Ishikawa (cell line): ENCODE results near the gene EIF4G2.
A peak's percentile ranks its signal among the peaks of the same experiment; 100 is the strongest.

ENCODE experiments used
- CEBPB ChIP-seq: IDR thresholded peaks from 2 replicates; pipeline ENCODE4 v1.6.1; 2012
- CREB1 ChIP-seq: IDR thresholded peaks from 2 replicates; pipeline ENCODE4 v1.6.1; 2012; ENCODE audit warnings: low read depth
- EGR1 ChIP-seq: IDR thresholded peaks from 2 replicates; pipeline ENCODE4 v1.6.1; 2012
- EP300 ChIP-seq: IDR thresholded peaks from 2 replicates; pipeline ENCODE4 v1.6.1; 2012; ENCODE audit warnings: borderline replicate concordance
- FOXM1 ChIP-seq: IDR thresholded peaks from 2 replicates; pipeline ENCODE4 v1.6.1; 2012; ENCODE audit warnings: low read depth, borderline replicate concordance
- MAX ChIP-seq: IDR thresholded peaks from 2 replicates; pipeline ENCODE4 v1.6.1; 2012
- NFIC ChIP-seq: IDR thresholded peaks from 2 replicates; pipeline ENCODE4 v1.6.1; 2012
- RAD21 ChIP-seq: IDR thresholded peaks from 2 replicates; pipeline ENCODE4 v1.6.1; 2012; ENCODE audit warnings: low read depth
- TAF1 ChIP-seq: IDR thresholded peaks from 2 replicates; pipeline ENCODE4 v1.6.1; 2012; ENCODE audit warnings: low read depth, mild to moderate bottlenecking
- TCF12 ChIP-seq: IDR thresholded peaks from 2 replicates; pipeline ENCODE4 v1.6.1; 2012; ENCODE audit warnings: low read depth
- TEAD4 ChIP-seq: IDR thresholded peaks from 2 replicates; pipeline ENCODE4 v1.6.1; 2012
- USF1 ChIP-seq: IDR thresholded peaks from 2 replicates; pipeline ENCODE4 v1.6.1; 2012
- YY1 ChIP-seq: IDR thresholded peaks from 2 replicates; pipeline ENCODE4 v1.6.1; 2012; ENCODE audit warnings: low read depth
- ZBTB7A ChIP-seq: IDR thresholded peaks from 2 replicates; pipeline ENCODE4 v1.6.1; 2012; ENCODE audit warnings: low read depth
- TF ChIP-seq, protein P1 (sequence below): IDR thresholded peaks from 2 replicates; pipeline ENCODE4 v1.6.1; 2012; ENCODE audit warnings: low read depth, mild to moderate bottlenecking

The EIF4G2 gene

DNA sequence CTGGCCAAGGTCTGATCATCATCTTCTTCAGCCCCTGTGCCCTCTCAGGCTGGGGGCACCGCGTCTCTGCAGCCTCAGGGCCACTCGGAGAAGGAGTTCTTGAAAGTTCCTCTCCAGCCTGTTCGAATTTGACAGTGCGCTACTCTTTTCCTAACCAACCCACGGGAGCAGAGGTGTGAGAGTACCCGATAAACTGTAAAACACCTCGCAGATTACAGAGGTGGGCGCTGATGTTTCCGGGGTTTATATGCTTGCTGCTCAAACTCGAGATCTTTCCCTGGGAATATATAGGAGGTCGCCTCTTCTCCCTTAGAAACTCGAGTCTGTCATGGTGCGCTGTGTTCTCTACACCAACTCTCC, 57.2 kb downstream of the EIF4G2 start:
- no peak for TF ChIP-seq USF1
- TF ChIP-seq NFIC = no peak
- TF ChIP-seq CEBPB = no peak
- TF ChIP-seq YY1 = no peak
- no peak for TF ChIP-seq TCF12

DNA sequence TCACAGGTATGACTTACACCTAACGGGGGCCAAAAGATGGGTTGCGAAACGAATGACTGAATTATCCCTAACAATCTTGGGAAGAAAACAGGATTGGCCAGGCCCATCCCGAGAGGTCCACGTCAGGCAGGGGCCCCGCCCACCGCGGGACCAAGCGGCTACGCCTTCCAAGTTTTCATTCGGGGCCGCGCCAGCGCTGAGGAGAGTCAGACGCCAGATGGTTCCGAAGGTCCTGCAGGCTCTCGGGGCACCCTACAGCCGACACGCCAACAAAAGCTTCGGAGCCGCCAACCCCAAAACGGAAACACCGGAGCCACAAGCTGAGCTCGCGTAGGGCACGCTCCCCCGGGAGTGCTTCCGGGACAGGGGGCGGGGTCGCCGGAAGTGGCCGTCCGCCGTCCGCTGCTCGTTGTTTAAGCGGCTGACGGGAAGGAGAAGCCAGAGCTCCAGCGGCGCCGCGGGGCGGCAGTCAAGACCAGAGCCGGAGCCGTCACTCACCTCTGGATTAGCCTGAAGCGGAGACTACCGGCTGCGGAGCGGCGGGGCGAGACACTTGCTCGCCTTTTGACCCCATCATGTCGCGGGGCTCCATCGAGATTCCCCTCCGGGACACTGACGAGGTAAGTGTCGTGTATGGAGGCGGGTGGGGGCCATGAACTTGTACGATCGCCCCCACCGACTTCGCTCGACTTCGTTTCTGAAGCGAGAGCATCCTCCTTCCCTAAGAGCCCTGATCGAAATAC, 57.7 kb downstream of the EIF4G2 start, which contains the start of gene CTR9:
TSS of gene CTR9 (plus strand) at position 409 of the 743 bp plus-strand sequence. CDS start at position 576, 167 bp downstream.
- TF ChIP-seq EGR1 = peak; percentile 43; the same call in 1 of the 2 replicates
- no peak; the same call in 1 of the 2 replicates for TF ChIP-seq TEAD4
- TF ChIP-seq NFIC = no peak
- peak; percentile 65; the same call in 1 of the 2 replicates for TF ChIP-seq TCF12
- no peak for TF ChIP-seq FOXM1
- peak; percentile 89 for TF ChIP-seq MAX
- peak; percentile 95 for TF ChIP-seq CEBPB
- 0 out of 2 replicates have a peak, but pooled peaks have one; percentile 8 for TF ChIP-seq USF1
- peak; percentile 54 for TF ChIP-seq CREB1
- 0 out of 2 replicates have a peak, but pooled peaks have one; percentile 57 for TF ChIP-seq YY1
- peak; percentile 91 for TF ChIP-seq TAF1

DNA sequence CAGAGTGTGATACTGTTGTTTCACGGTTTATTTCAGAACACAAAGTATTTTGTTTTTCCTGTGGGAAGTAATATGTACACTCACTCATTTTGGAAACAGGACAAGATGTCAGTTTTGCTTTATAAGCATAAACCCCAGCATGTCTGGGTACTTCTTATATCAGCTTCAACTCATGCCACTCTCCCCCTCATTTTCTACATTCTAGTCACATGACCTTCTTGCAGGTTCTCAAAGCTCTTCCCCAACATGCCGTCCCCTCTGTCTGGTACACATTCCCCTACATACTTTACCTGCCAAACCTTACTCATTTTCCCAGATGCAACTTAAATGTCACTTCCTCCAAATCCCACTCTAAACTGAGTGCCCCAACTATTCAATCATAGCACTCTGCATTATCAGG, 59.2 kb downstream of the EIF4G2 start:
- TF ChIP-seq TEAD4 = no peak
- TF ChIP-seq, protein P1, sequence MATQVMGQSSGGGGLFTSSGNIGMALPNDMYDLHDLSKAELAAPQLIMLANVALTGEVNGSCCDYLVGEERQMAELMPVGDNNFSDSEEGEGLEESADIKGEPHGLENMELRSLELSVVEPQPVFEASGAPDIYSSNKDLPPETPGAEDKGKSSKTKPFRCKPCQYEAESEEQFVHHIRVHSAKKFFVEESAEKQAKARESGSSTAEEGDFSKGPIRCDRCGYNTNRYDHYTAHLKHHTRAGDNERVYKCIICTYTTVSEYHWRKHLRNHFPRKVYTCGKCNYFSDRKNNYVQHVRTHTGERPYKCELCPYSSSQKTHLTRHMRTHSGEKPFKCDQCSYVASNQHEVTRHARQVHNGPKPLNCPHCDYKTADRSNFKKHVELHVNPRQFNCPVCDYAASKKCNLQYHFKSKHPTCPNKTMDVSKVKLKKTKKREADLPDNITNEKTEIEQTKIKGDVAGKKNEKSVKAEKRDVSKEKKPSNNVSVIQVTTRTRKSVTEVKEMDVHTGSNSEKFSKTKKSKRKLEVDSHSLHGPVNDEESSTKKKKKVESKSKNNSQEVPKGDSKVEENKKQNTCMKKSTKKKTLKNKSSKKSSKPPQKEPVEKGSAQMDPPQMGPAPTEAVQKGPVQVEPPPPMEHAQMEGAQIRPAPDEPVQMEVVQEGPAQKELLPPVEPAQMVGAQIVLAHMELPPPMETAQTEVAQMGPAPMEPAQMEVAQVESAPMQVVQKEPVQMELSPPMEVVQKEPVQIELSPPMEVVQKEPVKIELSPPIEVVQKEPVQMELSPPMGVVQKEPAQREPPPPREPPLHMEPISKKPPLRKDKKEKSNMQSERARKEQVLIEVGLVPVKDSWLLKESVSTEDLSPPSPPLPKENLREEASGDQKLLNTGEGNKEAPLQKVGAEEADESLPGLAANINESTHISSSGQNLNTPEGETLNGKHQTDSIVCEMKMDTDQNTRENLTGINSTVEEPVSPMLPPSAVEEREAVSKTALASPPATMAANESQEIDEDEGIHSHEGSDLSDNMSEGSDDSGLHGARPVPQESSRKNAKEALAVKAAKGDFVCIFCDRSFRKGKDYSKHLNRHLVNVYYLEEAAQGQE = no peak
- TF ChIP-seq CREB1 = no peak
- no peak for TF ChIP-seq TCF12
- TF ChIP-seq EP300 = no peak
- no peak for TF ChIP-seq NFIC
- TF ChIP-seq EGR1 = no peak
- no peak for TF ChIP-seq TAF1
- TF ChIP-seq MAX = no peak
- TF ChIP-seq USF1 = no peak
- no peak for TF ChIP-seq YY1
- no peak for TF ChIP-seq CEBPB
- no peak for TF ChIP-seq RAD21
- no peak for TF ChIP-seq FOXM1
- TF ChIP-seq ZBTB7A = no peak

- TF ChIP-seq YY1 (no peak), CEBPB (peak; percentile 80)
Observed at GRCh38 chr11:10747733-10748132, 61.0 kb downstream of the EIF4G2 start.
